ENCODE data around the gene SARM1.

GRCh38 chr17:28325211-28325610 is 46.3 kb upstream of the SARM1 start:
- TF ChIP-seq SIN3A (IDR thresholded peaks at IDR 0.05; ENCODE audit: borderline replicate concordance, insufficient read depth, low read depth, low read length): no peak
- TF ChIP-seq CTCF (IDR thresholded peaks at IDR 0.05): no peak

Data from Panc1 (cell line).